Progenitor cell of endocrine pancreas (in vitro differentiated cells): ENCODE measurements around the gene ABCG2. TPM values are rescaled to one million over a fixed set of nuclear protein-coding genes. Genes with fewer than 3 reads are reported as not detected.
"Not testable (repeated sequence)": the region's sequence is repeated elsewhere in the genome, so short reads cannot be mapped to it uniquely, and the experiment has no call there.

Experiments
- DNase-seq: peaks from one replicate; pipeline ENCODE4 v3.0.0; 2021; ENCODE audit warnings: low spot score; ENCODE audit not compliant: unreplicated experiment
- H3K27ac Mint-ChIP-seq: 2 replicates; pipeline ENCODE4 v1.8.0; 2021; ENCODE audit warnings: mild to moderate bottlenecking, moderate library complexity, mixed read lengths
- H3K27me3 Mint-ChIP-seq: 2 replicates; pipeline ENCODE4 v1.8.0; 2021; ENCODE audit warnings: mixed read lengths
- H3K36me3 Mint-ChIP-seq: 2 replicates; pipeline ENCODE4 v1.8.0; 2022; ENCODE audit warnings: mixed read lengths; ENCODE audit not compliant: insufficient read depth
- H3K4me1 Mint-ChIP-seq: 2 replicates; pipeline ENCODE4 v1.8.0; 2021; ENCODE audit warnings: low read depth, mixed read lengths
- H3K4me3 Mint-ChIP-seq: 2 replicates; pipeline ENCODE4 v1.8.0; 2021; ENCODE audit warnings: low read depth, mild to moderate bottlenecking, moderate library complexity, mixed read lengths
- H3K9me3 Mint-ChIP-seq: 2 replicates; pipeline ENCODE4 v1.8.0; 2021; ENCODE audit warnings: low read depth, mixed read lengths
- total RNA-seq: library from RNA; stranded (reverse); gene quantifications from 2 replicates; pipeline ENCODE4 v1.2.1, GENCODE V29; 2021
- TF ChIP-seq, protein P1 (sequence below): fragments of 200-600 bp; sonication (generic); IDR thresholded peaks from one replicate; pipeline ENCODE4 v1.5.0; 2021; ENCODE audit warnings: antibody characterized with exemption, mild to moderate bottlenecking; ENCODE audit not compliant: unreplicated experiment

The ABCG2 gene
- total RNA-seq, 1 donor from 2014 or later: 2.3 TPM

DNA sequence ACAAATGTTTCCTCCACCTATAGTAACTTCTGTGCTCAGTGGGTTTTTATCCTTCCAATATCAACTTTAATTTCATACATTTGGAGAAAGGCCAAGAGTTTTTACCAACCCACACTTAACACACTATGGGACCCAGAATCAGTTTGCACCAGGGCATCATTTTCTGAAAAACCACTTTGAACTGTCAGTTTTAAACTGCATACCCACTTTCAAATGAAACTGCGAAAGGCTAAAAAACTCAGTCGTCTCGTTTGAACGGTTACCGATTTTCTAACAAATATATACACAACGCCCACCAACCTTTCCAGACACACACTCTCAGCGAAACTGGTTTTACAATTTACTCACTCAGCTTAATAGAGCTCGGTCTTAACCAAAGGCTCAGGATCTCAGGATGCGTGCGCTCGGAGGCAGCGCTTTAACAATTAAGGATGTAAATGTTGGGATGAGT is 376 bp downstream of the ABCG2 start:
- peaks cover 21% of the 10 kb centered on the region for H3K27me3 Mint-ChIP-seq
- TF ChIP-seq, protein P1, sequence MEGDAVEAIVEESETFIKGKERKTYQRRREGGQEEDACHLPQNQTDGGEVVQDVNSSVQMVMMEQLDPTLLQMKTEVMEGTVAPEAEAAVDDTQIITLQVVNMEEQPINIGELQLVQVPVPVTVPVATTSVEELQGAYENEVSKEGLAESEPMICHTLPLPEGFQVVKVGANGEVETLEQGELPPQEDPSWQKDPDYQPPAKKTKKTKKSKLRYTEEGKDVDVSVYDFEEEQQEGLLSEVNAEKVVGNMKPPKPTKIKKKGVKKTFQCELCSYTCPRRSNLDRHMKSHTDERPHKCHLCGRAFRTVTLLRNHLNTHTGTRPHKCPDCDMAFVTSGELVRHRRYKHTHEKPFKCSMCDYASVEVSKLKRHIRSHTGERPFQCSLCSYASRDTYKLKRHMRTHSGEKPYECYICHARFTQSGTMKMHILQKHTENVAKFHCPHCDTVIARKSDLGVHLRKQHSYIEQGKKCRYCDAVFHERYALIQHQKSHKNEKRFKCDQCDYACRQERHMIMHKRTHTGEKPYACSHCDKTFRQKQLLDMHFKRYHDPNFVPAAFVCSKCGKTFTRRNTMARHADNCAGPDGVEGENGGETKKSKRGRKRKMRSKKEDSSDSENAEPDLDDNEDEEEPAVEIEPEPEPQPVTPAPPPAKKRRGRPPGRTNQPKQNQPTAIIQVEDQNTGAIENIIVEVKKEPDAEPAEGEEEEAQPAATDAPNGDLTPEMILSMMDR: no peak
- peaks cover 14% of the 10 kb centered on the region for H3K4me1 Mint-ChIP-seq
- H3K9me3 Mint-ChIP-seq: no peaks in the 10 kb centered on the region
- no peaks in the 10 kb centered on the region for H3K36me3 Mint-ChIP-seq
- H3K4me3 Mint-ChIP-seq: peak overlapping the region; percentile 57
- no peak overlapping the region for H3K27ac Mint-ChIP-seq
- DNase-seq: no peak

DNA sequence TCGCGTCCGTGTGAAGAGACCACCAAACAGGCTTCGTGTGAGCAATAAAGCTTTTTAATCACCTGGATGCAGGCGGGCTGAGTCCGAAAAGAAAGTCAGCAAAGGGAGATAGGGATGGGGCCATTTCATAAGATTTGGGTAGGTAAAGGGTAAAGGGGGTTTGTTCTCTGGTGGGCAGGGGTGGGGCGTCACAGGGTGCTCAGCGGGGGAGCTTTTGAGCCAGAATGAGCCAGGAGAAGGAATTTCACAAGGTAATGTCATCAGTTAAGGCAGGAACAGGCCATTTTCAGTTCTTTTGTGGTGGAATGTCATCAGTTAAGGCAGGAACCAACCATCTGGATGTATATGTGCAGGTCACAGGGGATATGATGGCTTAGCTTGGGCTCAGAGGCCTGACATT is 6.1 kb downstream of the ABCG2 start:
- peaks cover 13% of the 10 kb centered on the region for H3K4me1 Mint-ChIP-seq
- not testable (repeated sequence) for H3K9me3 Mint-ChIP-seq, DNase-seq, H3K27ac Mint-ChIP-seq, H3K4me3 Mint-ChIP-seq, H3K36me3 Mint-ChIP-seq
- H3K27me3 Mint-ChIP-seq: peaks cover 22% of the 10 kb centered on the region

DNA sequence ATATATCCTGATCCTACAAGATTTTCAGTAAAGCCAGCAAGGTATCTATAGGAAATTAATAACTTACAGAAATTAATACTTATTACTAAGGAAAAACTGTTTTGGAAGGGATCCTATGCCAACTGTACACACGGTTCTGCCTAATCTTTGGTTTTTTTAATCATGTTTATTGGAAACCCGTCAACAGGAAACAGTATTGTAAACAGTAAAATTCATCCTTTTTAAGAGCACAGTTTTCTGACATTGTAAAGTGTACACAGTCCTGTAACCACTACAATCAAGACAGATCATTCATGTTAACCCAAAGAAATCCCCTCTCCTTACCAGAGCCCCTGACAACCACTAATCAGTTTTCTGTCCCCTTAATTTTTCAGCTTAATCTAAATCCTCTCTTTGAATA is 9.9 kb downstream of the ABCG2 start:
- H3K4me1 Mint-ChIP-seq: peaks cover 20% of the 10 kb centered on the region
- DNase-seq: no peak
- no peaks in the 10 kb centered on the region for H3K9me3 Mint-ChIP-seq
- no peak overlapping the region for H3K4me3 Mint-ChIP-seq
- H3K27ac Mint-ChIP-seq: no peak overlapping the region
- H3K27me3 Mint-ChIP-seq: peaks cover 18% of the 10 kb centered on the region
- no peaks in the 10 kb centered on the region for H3K36me3 Mint-ChIP-seq
- TF ChIP-seq, protein P1: no peak

DNA sequence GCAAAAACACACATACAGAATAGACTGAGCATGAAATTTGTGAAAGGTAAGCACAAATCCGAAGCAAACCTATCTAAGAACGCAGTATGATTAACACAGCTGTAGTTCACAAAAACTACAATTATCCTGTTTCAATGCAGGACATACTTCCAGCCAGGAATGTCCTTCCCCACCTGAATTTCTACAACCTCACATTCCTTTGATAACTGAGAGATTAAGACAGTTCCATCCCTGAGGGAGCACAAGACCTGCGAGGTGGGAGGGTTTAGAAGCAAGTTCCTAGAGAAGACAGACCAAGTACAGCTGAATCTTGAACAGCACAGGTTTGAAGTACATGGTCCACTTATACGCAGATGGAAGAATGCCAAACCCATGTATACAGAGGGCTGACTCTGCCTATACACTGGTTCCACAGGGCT is 10.6 kb downstream of the ABCG2 start:
- H3K4me3 Mint-ChIP-seq: no peak overlapping the region
- no peak for DNase-seq
- H3K27me3 Mint-ChIP-seq: peaks cover 16% of the 10 kb centered on the region
- H3K4me1 Mint-ChIP-seq: peaks cover 20% of the 10 kb centered on the region
- TF ChIP-seq, protein P1: no peak
- no peaks in the 10 kb centered on the region for H3K9me3 Mint-ChIP-seq
- no peak overlapping the region for H3K27ac Mint-ChIP-seq
- no peaks in the 10 kb centered on the region for H3K36me3 Mint-ChIP-seq

DNA sequence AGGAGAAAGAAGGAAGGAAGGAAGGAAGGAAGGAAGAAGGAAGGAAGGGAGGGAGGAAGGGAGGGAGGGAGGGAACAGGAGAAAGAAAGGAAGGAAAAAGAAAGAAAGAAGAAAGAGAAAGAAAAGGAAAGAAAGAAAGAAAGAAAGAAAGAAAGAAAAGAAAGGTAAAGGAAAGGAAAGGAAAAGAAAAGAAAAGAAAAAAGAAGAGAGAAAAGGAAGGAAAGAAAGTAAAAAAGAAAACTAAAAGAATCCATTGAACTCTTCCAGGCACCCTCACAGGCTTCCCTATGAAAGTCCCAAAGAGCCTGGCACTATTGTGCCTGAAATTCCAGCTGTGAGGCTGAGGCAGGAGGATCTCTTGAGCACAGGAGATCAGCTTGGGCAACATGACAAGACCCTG is 11.5 kb downstream of the ABCG2 start:
- peaks cover 12% of the 10 kb centered on the region for H3K27me3 Mint-ChIP-seq
- H3K36me3 Mint-ChIP-seq: no peaks in the 10 kb centered on the region
- H3K9me3 Mint-ChIP-seq: no peaks in the 10 kb centered on the region
- TF ChIP-seq, protein P1: no peak
- no peak overlapping the region for H3K27ac Mint-ChIP-seq
- peaks cover 20% of the 10 kb centered on the region for H3K4me1 Mint-ChIP-seq
- no peak overlapping the region for H3K4me3 Mint-ChIP-seq
- no peak for DNase-seq

DNA sequence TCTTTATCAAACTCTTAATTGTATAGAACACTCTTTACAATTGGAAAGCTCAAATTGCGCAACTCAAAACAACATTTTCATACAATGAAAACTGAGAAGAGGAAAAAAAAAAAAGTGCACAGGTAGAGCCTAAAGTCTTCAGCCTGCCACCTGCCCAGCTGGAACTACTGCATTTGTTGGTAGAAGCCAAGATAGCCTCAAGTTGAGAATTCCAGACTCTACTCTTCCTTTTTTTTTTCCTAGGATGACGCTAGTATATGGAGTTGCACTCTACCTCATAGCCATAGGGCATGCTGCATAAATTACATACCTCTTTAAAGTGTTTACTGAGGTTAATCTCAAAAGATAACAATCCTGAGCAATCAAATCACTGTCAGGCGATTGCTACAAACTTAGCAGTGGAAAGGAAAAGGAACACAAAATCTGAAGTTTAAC is 13.6 kb downstream of the ABCG2 start:
- H3K9me3 Mint-ChIP-seq: no peaks in the 10 kb centered on the region
- no peaks in the 10 kb centered on the region for H3K36me3 Mint-ChIP-seq
- H3K4me1 Mint-ChIP-seq: peaks cover 24% of the 10 kb centered on the region
- H3K4me3 Mint-ChIP-seq: no peak overlapping the region
- TF ChIP-seq, protein P1: no peak
- peaks cover 12% of the 10 kb centered on the region for H3K27me3 Mint-ChIP-seq
- no peak overlapping the region for H3K27ac Mint-ChIP-seq
- DNase-seq: no peak
